Measurements from ENCODE around the gene TOM1. TPM values are rescaled to one million over a fixed set of nuclear protein-coding genes. Genes with fewer than 3 reads are reported as not detected.

TOM1 gene
- total RNA-seq, 2 donors from 2014 or later = 108 TPM

- Histone ChIP-seq H3K27ac (no peak overlapping the region), H3K36me3 (peaks cover 92% of the 10 kb centered on the region), H3K4me1 (peaks cover 0 to 26% of the 10 kb centered on the region in 2 donors), H3K4me3 (no peak overlapping the region), H3K27me3 (no peaks in the 10 kb centered on the region), H3K9me3 (no peaks in the 10 kb centered on the region)
- no peak for DNase-seq (ENCODE audit: low spot score)
- TF ChIP-seq, protein P1, sequence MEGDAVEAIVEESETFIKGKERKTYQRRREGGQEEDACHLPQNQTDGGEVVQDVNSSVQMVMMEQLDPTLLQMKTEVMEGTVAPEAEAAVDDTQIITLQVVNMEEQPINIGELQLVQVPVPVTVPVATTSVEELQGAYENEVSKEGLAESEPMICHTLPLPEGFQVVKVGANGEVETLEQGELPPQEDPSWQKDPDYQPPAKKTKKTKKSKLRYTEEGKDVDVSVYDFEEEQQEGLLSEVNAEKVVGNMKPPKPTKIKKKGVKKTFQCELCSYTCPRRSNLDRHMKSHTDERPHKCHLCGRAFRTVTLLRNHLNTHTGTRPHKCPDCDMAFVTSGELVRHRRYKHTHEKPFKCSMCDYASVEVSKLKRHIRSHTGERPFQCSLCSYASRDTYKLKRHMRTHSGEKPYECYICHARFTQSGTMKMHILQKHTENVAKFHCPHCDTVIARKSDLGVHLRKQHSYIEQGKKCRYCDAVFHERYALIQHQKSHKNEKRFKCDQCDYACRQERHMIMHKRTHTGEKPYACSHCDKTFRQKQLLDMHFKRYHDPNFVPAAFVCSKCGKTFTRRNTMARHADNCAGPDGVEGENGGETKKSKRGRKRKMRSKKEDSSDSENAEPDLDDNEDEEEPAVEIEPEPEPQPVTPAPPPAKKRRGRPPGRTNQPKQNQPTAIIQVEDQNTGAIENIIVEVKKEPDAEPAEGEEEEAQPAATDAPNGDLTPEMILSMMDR (IDR thresholded peaks at IDR 0.05) = no peak
These were observed 38.2 kb downstream of the TOM1 start for GRCh38 chr22:35337932-35338331.

DNA sequence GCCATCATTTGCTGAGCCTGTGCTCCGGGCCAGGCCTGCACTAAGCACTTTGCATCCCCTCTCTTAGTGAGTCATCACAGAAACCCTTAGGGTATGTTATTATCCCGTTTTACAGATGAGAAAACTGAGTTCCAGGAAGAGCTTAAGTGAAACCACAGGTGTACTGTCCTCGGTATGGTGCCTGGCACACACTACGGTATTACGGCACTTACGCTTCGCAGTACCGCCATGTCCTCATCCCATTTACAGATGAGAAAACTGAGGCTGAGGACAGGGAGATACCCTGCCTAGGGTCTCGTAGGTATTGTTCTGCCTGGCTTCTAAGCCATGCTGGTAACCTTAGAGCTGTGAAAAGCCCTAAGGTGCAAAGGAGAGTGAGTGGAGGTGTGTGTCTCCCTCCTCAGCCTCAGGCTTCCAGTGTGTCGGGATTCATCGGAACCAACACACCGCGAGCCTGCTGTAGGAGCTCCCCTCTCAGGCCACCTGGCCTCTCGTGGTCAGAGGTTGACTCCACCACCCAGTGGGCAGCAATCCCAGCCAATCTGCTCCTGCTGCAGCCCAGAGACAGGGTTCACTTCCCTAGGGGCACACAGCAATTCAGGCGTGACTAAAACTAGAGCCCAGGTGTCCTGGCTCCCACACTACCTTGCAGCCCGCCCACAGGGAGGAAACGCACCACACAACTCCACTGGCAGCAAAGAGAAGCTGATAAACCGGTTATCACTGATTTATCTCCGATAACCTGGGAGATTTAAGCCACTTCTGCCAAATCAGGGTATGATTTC, 41.6 kb downstream of the TOM1 start:
- TF ChIP-seq, protein P1 (IDR thresholded peaks at IDR 0.05) = no peak
- no peak overlapping the region for H3K27ac ChIP-seq

DNA sequence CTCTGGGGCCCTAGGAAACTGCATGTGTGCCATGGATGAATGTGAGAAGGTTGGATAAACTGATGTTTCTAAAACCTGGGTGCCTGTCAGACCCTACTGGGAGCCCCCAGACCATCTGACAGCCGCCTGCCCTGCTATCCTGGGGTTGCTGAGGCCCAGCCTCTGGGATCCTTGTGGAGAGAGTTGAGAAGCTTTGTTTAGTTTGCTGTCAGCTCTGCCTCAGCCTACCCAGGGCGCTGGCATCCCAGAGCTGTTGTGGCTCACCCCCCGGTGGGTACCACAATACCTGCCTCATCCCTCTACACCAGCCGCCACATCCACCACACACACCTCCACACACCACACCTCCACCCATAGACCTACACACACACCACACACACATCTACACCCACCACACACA, 42.7 kb downstream of the TOM1 start:
- Histone ChIP-seq H3K27me3 (no peaks in the 10 kb centered on the region), H3K27ac (no peak overlapping the region), H3K9me3 (no peaks in the 10 kb centered on the region), H3K4me1 (no peaks in the 10 kb centered on the region), H3K36me3 (peaks cover 90% of the 10 kb centered on the region), H3K4me3 (no peak overlapping the region)
- no peak for DNase-seq (ENCODE audit: low spot score)
- TF ChIP-seq, protein P1 (IDR thresholded peaks at IDR 0.05) = no peak

More for the DNA sequence above, 41.6 kb downstream of the TOM1 start:
- Histone ChIP-seq H3K4me3 (no peak overlapping the region), H3K27me3 (no peaks in the 10 kb centered on the region), H3K4me1 (peaks cover 0 to 5% of the 10 kb centered on the region in 2 donors), H3K9me3 (no peaks in the 10 kb centered on the region), H3K36me3 (peaks cover 85% of the 10 kb centered on the region)
- DNase-seq (ENCODE audit: low spot score) = no peak

GRCh38 chr22:35343664-35344550, 44.2 kb downstream of the TOM1 start:
- no peak overlapping the region for H3K4me3 ChIP-seq
- no peaks in the 10 kb centered on the region for H3K9me3 ChIP-seq
- TF ChIP-seq, protein P1 (IDR thresholded peaks at IDR 0.05) = no peak
- no peak for DNase-seq (ENCODE audit: low spot score)
- no peaks in the 10 kb centered on the region for H3K4me1 ChIP-seq
- H3K36me3 ChIP-seq = peaks cover 85% of the 10 kb centered on the region
- no peaks in the 10 kb centered on the region for H3K27me3 ChIP-seq
- no peak overlapping the region for H3K27ac ChIP-seq

DNA sequence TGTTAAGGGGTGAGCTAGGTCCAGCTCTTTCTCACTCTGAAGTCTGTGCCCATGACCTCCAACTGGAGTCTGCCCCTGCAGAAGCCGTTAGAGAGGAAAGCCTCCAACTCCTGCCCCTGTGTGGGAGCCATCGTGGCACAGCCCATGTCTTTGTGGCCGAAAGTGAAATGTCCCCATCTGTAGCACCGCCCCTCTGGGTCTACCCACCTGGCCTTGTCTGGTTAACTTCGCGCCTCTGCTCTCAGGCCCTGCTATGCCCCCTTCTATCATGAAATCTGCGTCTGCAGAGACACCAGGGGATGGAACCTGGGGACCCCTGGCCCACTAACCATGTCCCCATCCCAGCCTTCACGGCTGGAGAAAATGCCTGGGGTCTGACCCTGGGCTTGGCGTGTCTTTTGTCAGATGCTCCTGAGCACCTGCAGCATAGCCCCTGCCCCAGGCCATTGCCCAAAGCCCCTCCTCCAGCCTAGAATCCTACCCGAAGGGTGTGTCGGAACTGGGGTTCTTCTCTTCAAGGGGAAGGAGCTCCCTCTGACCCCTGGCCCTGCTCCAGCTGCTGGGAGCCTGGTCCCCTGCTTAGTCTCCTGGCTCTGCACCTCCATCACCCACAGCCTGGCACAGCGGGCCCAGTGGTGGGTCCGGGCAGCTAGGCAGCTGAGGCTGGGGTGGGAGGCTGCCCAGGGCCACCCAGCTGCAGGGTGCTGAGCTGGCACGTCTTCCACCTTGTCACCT, 45.4 kb downstream of the TOM1 start:
- Histone ChIP-seq H3K27me3 (no peaks in the 10 kb centered on the region), H3K9me3 (no peaks in the 10 kb centered on the region), H3K36me3 (peaks cover 74% of the 10 kb centered on the region), H3K27ac (no peak overlapping the region), H3K4me1 (peaks cover 0 to 6% of the 10 kb centered on the region in 2 donors), H3K4me3 (no peak overlapping the region)
- no peak for DNase-seq (ENCODE audit: low spot score)
- TF ChIP-seq, protein P1 (IDR thresholded peaks at IDR 0.05) = no peak

All from right atrium auricular region (tissue), 2 donors.